HEK293 (cell line): ENCODE data around the gene IDH1.

Experiments used
- CTCF ChIA-PET: fragments of 350-600 bp; formaldehyde crosslinking; extraction: SDS; loops from one replicate; lab custom pipeline; 2021; ENCODE audit warnings: antibody characterized with exemption; lab: Yijun Ruan, JAX
- POLR2A ChIA-PET: fragments of 300-600 bp; formaldehyde crosslinking; extraction: SDS; loops from one replicate; lab custom pipeline; 2020; ENCODE audit warnings: antibody characterized with exemption, inconsistent platforms; lab: Yijun Ruan, JAX
- H3K27ac ChIP-seq: fragments of 200-500 bp; sonication (Bioruptor generic); 2 replicates; pipeline ENCODE4 v1.5.1; 2014; ENCODE audit warnings: low read depth, low read length, control low read depth, inconsistent platforms; ENCODE audit errors: extremely low read depth
- H3K36me3 ChIP-seq, 2 experiments: fragments of 200-500 bp in 1 of 2; sonication (Bioruptor generic) in 1 of 2; 1 replicate in 1 of 2; 2 replicates in 1 of 2; pipeline ENCODE4 v1.5.1; 2014 to 2017; ENCODE audit warnings: inconsistent platforms in 2 of 2, low read length in 2 of 2; ENCODE audit not compliant: control insufficient read depth in 2 of 2, insufficient read depth in 1 of 2
- H3K4me1 ChIP-seq: fragments of 200-500 bp; sonication (Bioruptor generic); 2 replicates; pipeline ENCODE4 v1.5.1; 2014; ENCODE audit warnings: mild to moderate bottlenecking, low read length, inconsistent platforms; ENCODE audit not compliant: control insufficient read depth, insufficient read depth
- H3K4me3 ChIP-seq: 2 replicates; pipeline ENCODE4 v1.5.1; 2011; ENCODE audit warnings: low read depth, mild to moderate bottlenecking, control low read depth, low read length, moderate library complexity
- H3K9me3 ChIP-seq: fragments of 200-500 bp; sonication (Bioruptor generic); 2 replicates; pipeline ENCODE4 v1.5.1; 2014; ENCODE audit warnings: low read depth, low read length, inconsistent platforms; ENCODE audit not compliant: control insufficient read depth, insufficient read depth
- GLIS1 ChIP-seq: fragments of 450-650 bp; formaldehyde crosslinking; IDR thresholded peaks from 2 replicates; pipeline ENCODE4 v1.5.1; 2016; ENCODE audit warnings: missing biosample characterization, missing genetic modification characterization
- HIC1 ChIP-seq: fragments of 450-650 bp; formaldehyde crosslinking; IDR thresholded peaks from 2 replicates; pipeline ENCODE4 v1.5.1; 2016; ENCODE audit warnings: missing biosample characterization, missing genetic modification characterization
- KLF10 ChIP-seq: fragments of 450-650 bp; IDR thresholded peaks from 2 replicates; pipeline ENCODE4 v1.5.1; 2018; ENCODE audit warnings: missing biosample characterization, mild to moderate bottlenecking, missing genetic modification characterization
- MZF1 ChIP-seq: fragments of 450-650 bp; formaldehyde crosslinking; IDR thresholded peaks from 2 replicates; pipeline ENCODE4 v1.5.1; 2017; ENCODE audit warnings: missing biosample characterization, missing genetic modification characterization, borderline replicate concordance
- RBAK ChIP-seq: fragments of 450-650 bp; formaldehyde crosslinking; IDR thresholded peaks from 2 replicates; pipeline ENCODE4 v1.5.1; 2016; ENCODE audit warnings: missing biosample characterization, missing genetic modification characterization
- ZBTB17 ChIP-seq: fragments of 450-650 bp; formaldehyde crosslinking; IDR thresholded peaks from 2 replicates; pipeline ENCODE4 v1.5.1; 2016; ENCODE audit warnings: missing biosample characterization, missing genetic modification characterization
- ZBTB44 ChIP-seq: fragments of 450-650 bp; IDR thresholded peaks from 2 replicates; pipeline ENCODE4 v1.5.1; 2018; ENCODE audit warnings: missing biosample characterization, mild to moderate bottlenecking, missing genetic modification characterization
- ZBTB49 ChIP-seq: fragments of 450-650 bp; formaldehyde crosslinking; IDR thresholded peaks from 2 replicates; pipeline ENCODE4 v1.5.1; 2016; ENCODE audit warnings: missing biosample characterization, missing genetic modification characterization, low read depth
- ZNF121 ChIP-seq: fragments of 450-650 bp; formaldehyde crosslinking; IDR thresholded peaks from 2 replicates; pipeline ENCODE4 v1.5.1; 2016; ENCODE audit warnings: missing biosample characterization, missing genetic modification characterization
- ZNF169 ChIP-seq: fragments of 450-650 bp; formaldehyde crosslinking; IDR thresholded peaks from 2 replicates; pipeline ENCODE4 v1.5.1; 2016; ENCODE audit warnings: missing biosample characterization, missing genetic modification characterization
- ZNF202 ChIP-seq: fragments of 450-650 bp; formaldehyde crosslinking; IDR thresholded peaks from 2 replicates; pipeline ENCODE4 v1.5.1; 2016; ENCODE audit warnings: missing biosample characterization, missing genetic modification characterization, borderline replicate concordance
- ZNF449 ChIP-seq: fragments of 450-650 bp; formaldehyde crosslinking; IDR thresholded peaks from 2 replicates; pipeline ENCODE4 v1.5.1; 2017; ENCODE audit warnings: missing biosample characterization, mild to moderate bottlenecking, missing genetic modification characterization, moderate library complexity
- ZNF664 ChIP-seq: fragments of 450-650 bp; formaldehyde crosslinking; IDR thresholded peaks from 2 replicates; pipeline ENCODE4 v1.5.1; 2016; ENCODE audit warnings: missing biosample characterization, missing genetic modification characterization

IDH1 gene

GRCh38 chr2:208265801-208266552 lies 11.1 kb upstream of the IDH1 start, which contains the start of gene PIKFYVE (continued):
- TF ChIP-seq GLIS1 (tag by site-specific recombination) (peak; percentile 85), RBAK (tag by site-specific recombination) (no peak), ZBTB17 (tag by site-specific recombination) (peak; percentile 99), ZNF169 (tag by site-specific recombination) (no peak), MZF1 (tag by site-specific recombination) (no peak), HIC1 (tag by site-specific recombination) (no peak), KLF10 (tag by site-specific recombination) (peak; percentile 67), ZNF121 (no peak)
- TF ChIP-seq, all 188 proteins: peak for 45

GRCh38 chr2:208265371-208265800 lies 10.5 kb upstream of the IDH1 start:
- ChIA-PET POLR2A (interaction anchor here (1.0 to 2.8 kb wide), 2 partner anchors 9 to 11 kb away, joined by 5 to 41 read pairs; partner anchors contain the start of gene IDH1), CTCF (interaction anchor here (0.7 to 2.8 kb wide), 4 partner anchors 10 to 164 kb away, joined by 3 to 17 read pairs (median 6); partner anchors contain the start of gene IDH1)
- H3K9me3 ChIP-seq = no peaks in the 10 kb centered on the region
- no peaks in the 10 kb centered on the region for H3K36me3 ChIP-seq
- H3K4me3 ChIP-seq = peak overlapping the region; percentile 82
- TF ChIP-seq ZNF202 (tag by site-specific recombination) (no peak), ZBTB49 (tag by site-specific recombination) (no peak), ZNF664 (tag by site-specific recombination) (0 out of 2 replicates have a peak, but pooled peaks have one; percentile 6), ZNF449 (peak; percentile 61; the same call in 1 of the 2 replicates), ZBTB44 (peak; percentile 66)
- H3K4me1 ChIP-seq = no peaks in the 10 kb centered on the region; the same call in 1 of the 2 replicates
- H3K27ac ChIP-seq = peak overlapping the region; percentile 82
